GM18508 (cell line): Measurements from ENCODE around the gene OR3A1.
"Not testable (repeated sequence)": the region's sequence is repeated elsewhere in the genome, so short reads cannot be mapped to it uniquely, and the experiment has no call there.

Experiments
- ATAC-seq: cut with Tn5 transposase; IDR thresholded peaks from one replicate; pipeline ENCODE4 v1.9.1; 2021; ENCODE audit warnings: moderate number of reproducible peaks; ENCODE audit not compliant: insufficient read depth, unreplicated experiment

Gene OR3A1

GRCh38 chr17:3298260-3298659, at the start of gene OR3A1:
OR3A1 (minus strand) TSS chr17:3298360; CDS start chr17:3292582, 5,778 bp downstream.
- no peak for ATAC-seq

GRCh38 chr17:3342782-3343181, 44.6 kb upstream of the OR3A1 start:
- ATAC-seq, result not testable (repeated sequence)

- ATAC-seq, result no peak
Measured at GRCh38 chr17:3335876-3336275, 37.7 kb upstream of the OR3A1 start.

- no peak for ATAC-seq
Measured at GRCh38 chr17:3318336-3318735, 20.2 kb upstream of the OR3A1 start.

GRCh38 chr17:3316836-3317235, 18.7 kb upstream of the OR3A1 start:
- ATAC-seq, result no peak

- no peak for ATAC-seq
Measured at GRCh38 chr17:3308603-3309002, 10.4 kb upstream of the OR3A1 start.

GRCh38 chr17:3295632-3296031, 2.5 kb downstream of the OR3A1 start:
- no peak for ATAC-seq

GRCh38 chr17:3293548-3293947, 4.6 kb downstream of the OR3A1 start:
- not testable (repeated sequence) for ATAC-seq

GRCh38 chr17:3282901-3283300, 15.3 kb downstream of the OR3A1 start:
- ATAC-seq, result no peak

- ATAC-seq, result no peak
Measured at GRCh38 chr17:3276126-3276525, 22.0 kb downstream of the OR3A1 start.

GRCh38 chr17:3271072-3271848, 26.9 kb downstream of the OR3A1 start:
- ATAC-seq, result no peak

GRCh38 chr17:3260600-3260999, 37.6 kb downstream of the OR3A1 start:
- no peak for ATAC-seq

GRCh38 chr17:3260163-3260562, 38.0 kb downstream of the OR3A1 start:
- ATAC-seq, result no peak

GRCh38 chr17:3256575-3256974, 41.6 kb downstream of the OR3A1 start:
- no peak for ATAC-seq

- not testable (repeated sequence) for ATAC-seq
Measured at GRCh38 chr17:3249013-3249412, 49.1 kb downstream of the OR3A1 start.

GRCh38 chr17:3244841-3245240, 53.3 kb downstream of the OR3A1 start:
- not testable (repeated sequence) for ATAC-seq

- not testable (repeated sequence) for ATAC-seq
Measured at GRCh38 chr17:3241044-3241443, 57.1 kb downstream of the OR3A1 start.
